NCI-H1417 (cell line): ENCODE data around the gene ADAMTSL1.

ENCODE experiments used
- DNase-seq, 3 experiments: peaks; one replicate each; lab custom pipeline; 2025; lab: John Stamatoyannopoulos, UW

Gene ADAMTSL1

GRCh38 chr9:18775241-18775640 lies 301.3 kb downstream of the ADAMTSL1 start:
- no peak for DNase-seq

- DNase-seq, result no peak
These were observed 302.0 kb downstream of the ADAMTSL1 start for GRCh38 chr9:18775930-18776329.

- DNase-seq, result no peak
These were observed 303.2 kb downstream of the ADAMTSL1 start for GRCh38 chr9:18776836-18777820.

- DNase-seq, result no peak
These were observed 304.2 kb downstream of the ADAMTSL1 start for GRCh38 chr9:18778147-18778546.

GRCh38 chr9:18778846-18779245 lies 304.9 kb downstream of the ADAMTSL1 start:
- DNase-seq, result no peak

- no peak for DNase-seq
These were observed 310.0 kb downstream of the ADAMTSL1 start for GRCh38 chr9:18783909-18784308.

GRCh38 chr9:18785604-18786003 lies 311.7 kb downstream of the ADAMTSL1 start:
- DNase-seq, result no peak

- DNase-seq, result peak in 1 of 3 experiments; percentile 2
These were observed 312.2 kb downstream of the ADAMTSL1 start for GRCh38 chr9:18786196-18786595.

- no peak for DNase-seq
These were observed 313.1 kb downstream of the ADAMTSL1 start for GRCh38 chr9:18786911-18787650.

GRCh38 chr9:18788256-18788655 lies 314.3 kb downstream of the ADAMTSL1 start:
- DNase-seq, result no peak

- DNase-seq, result peak in 1 of 3 experiments; percentile 2
These were observed 317.1 kb downstream of the ADAMTSL1 start for GRCh38 chr9:18791074-18791473.

- DNase-seq, result no peak
These were observed 319.2 kb downstream of the ADAMTSL1 start for GRCh38 chr9:18793122-18793521.

- peak in 2 of 3 experiments; percentile 1 for DNase-seq
These were observed 322.2 kb downstream of the ADAMTSL1 start for GRCh38 chr9:18795947-18796671.

GRCh38 chr9:18796696-18797270 lies 322.8 kb downstream of the ADAMTSL1 start:
- DNase-seq, result no peak

- DNase-seq, result peak in 1 of 3 experiments; percentile 2
These were observed 324.2 kb downstream of the ADAMTSL1 start for GRCh38 chr9:18798106-18798505.

- DNase-seq, result no peak
These were observed 324.7 kb downstream of the ADAMTSL1 start for GRCh38 chr9:18798508-18799290.

- DNase-seq, result no peak
These were observed 325.5 kb downstream of the ADAMTSL1 start for GRCh38 chr9:18799428-18799827.

- no peak for DNase-seq
These were observed 326.6 kb downstream of the ADAMTSL1 start for GRCh38 chr9:18800579-18800978.

GRCh38 chr9:18805386-18805785 lies 331.4 kb downstream of the ADAMTSL1 start:
- no peak for DNase-seq

- DNase-seq, result no peak
These were observed 332.5 kb downstream of the ADAMTSL1 start for GRCh38 chr9:18806232-18807080.
